Esophagus (tissue), 2 donors: ENCODE measurements around the gene TTC31. TPM values are rescaled to one million over a fixed set of nuclear protein-coding genes. Genes with fewer than 3 reads are reported as not detected.

Source experiments
- H3K27ac ChIP-seq, 2 donors: one replicate each; pipeline ENCODE4 v1.5.1; 2013; ENCODE audit warnings: low read depth in 2 of 2, mild to moderate bottlenecking in 2 of 2, inconsistent platforms in 1 of 2, low read length in 1 of 2, moderate library complexity in 1 of 2
- H3K27me3 ChIP-seq, 2 donors: one replicate each; pipeline ENCODE4 v1.6.1; 2013; ENCODE audit warnings: low read length in 2 of 2, control low read depth in 1 of 2, mild to moderate bottlenecking in 1 of 2; ENCODE audit not compliant: insufficient read depth in 2 of 2, control insufficient read depth in 1 of 2
- H3K36me3 ChIP-seq, 2 donors: one replicate each; pipeline ENCODE4 v1.6.1; 2013; ENCODE audit warnings: low read length in 1 of 2; ENCODE audit not compliant: control insufficient read depth in 2 of 2, insufficient read depth in 2 of 2
- H3K4me1 ChIP-seq, 2 donors: one replicate each; pipeline ENCODE4 v1.6.1; 2013; ENCODE audit warnings: low read length in 1 of 2; ENCODE audit not compliant: control insufficient read depth in 2 of 2, insufficient read depth in 2 of 2
- H3K4me3 ChIP-seq, 2 donors: one replicate each; pipeline ENCODE4 v1.5.1; 2013; ENCODE audit warnings: low read length in 2 of 2, mild to moderate bottlenecking in 2 of 2, low read depth in 1 of 2, moderate library complexity in 1 of 2
- H3K9me3 ChIP-seq, 2 donors: one replicate each; pipeline ENCODE4 v1.6.1; 2013; ENCODE audit warnings: mild to moderate bottlenecking in 2 of 2, low read depth in 1 of 2, low read length in 1 of 2, moderate library complexity in 1 of 2; ENCODE audit not compliant: control insufficient read depth in 2 of 2, insufficient read depth in 1 of 2
- WGBS, 2 donors: extraction: QIAGEN DNeasy Blood & Tissue Kit; methylation state at CpG; one replicate each; pipeline ENCODE4 v1.1.7; 2013; 5-methylcytosine and 5-hydroxymethylcytosine counted together
- polyA plus RNA-seq, 2 donors: library from polyadenylated mRNA; stranded (reverse); fragments of 200-250 nt; gene quantifications; one replicate each; pipeline ENCODE4 v1.2.3, GENCODE V29; 2013
- donor health status: healthy with polysubstance abuse.
- donor health status: Bipolar disorder and iron deficiency.

Gene TTC31
- polyA plus RNA-seq, 2 donors = 9.7 to 13.4 TPM

- peaks cover 4 to 13% of the 10 kb centered on the region in 2 donors for H3K4me1 ChIP-seq
- no peaks in the 10 kb centered on the region for H3K9me3 ChIP-seq
- H3K4me3 ChIP-seq = no peak overlapping the region
- H3K36me3 ChIP-seq = peaks cover 0 to 19% of the 10 kb centered on the region in 2 donors
- 85 to 90% methylated on average over 7 of the region's 7 CpGs for WGBS, 2 donors
- no peak overlapping the region for H3K27ac ChIP-seq
- no peaks in the 10 kb centered on the region for H3K27me3 ChIP-seq
These were observed 48.8 kb downstream of the TTC31 start for GRCh38 chr2:74531666-74532065.

GRCh38 chr2:74532222-74532621, 49.3 kb downstream of the TTC31 start:
- Histone ChIP-seq H3K27me3 (no peaks in the 10 kb centered on the region), H3K36me3 (peaks cover 0 to 14% of the 10 kb centered on the region in 2 donors), H3K4me3 (no peak overlapping the region), H3K4me1 (peaks cover 4 to 17% of the 10 kb centered on the region in 2 donors), H3K9me3 (no peaks in the 10 kb centered on the region), H3K27ac (no peak overlapping the region)

GRCh38 chr2:74533464-74533863, 50.6 kb downstream of the TTC31 start:
- Histone ChIP-seq H3K4me3 (no peak overlapping the region), H3K27ac (no peak overlapping the region), H3K9me3 (no peaks in the 10 kb centered on the region), H3K4me1 (peaks cover 4 to 13% of the 10 kb centered on the region in 2 donors), H3K27me3 (no peaks in the 10 kb centered on the region), H3K36me3 (peaks cover 0 to 11% of the 10 kb centered on the region in 2 donors)
- 81 to 86% methylated on average over 4 of the region's 4 CpGs for WGBS, 2 donors

- peaks cover 0 to 10% of the 10 kb centered on the region in 2 donors for H3K4me1 ChIP-seq
- no peak overlapping the region for H3K4me3 ChIP-seq
- peaks cover 0 to 11% of the 10 kb centered on the region in 2 donors for H3K36me3 ChIP-seq
- H3K27me3 ChIP-seq = no peaks in the 10 kb centered on the region
- 82 to 84% methylated on average over 12 of the region's 12 CpGs for WGBS, 2 donors
- H3K9me3 ChIP-seq = no peaks in the 10 kb centered on the region
- no peak overlapping the region for H3K27ac ChIP-seq
These were observed 51.5 kb downstream of the TTC31 start for GRCh38 chr2:74534411-74534810.

- no peaks in the 10 kb centered on the region for H3K9me3 ChIP-seq
These were observed 52.6 kb downstream of the TTC31 start for GRCh38 chr2:74535440-74535965.

GRCh38 chr2:74536166-74536950, 53.5 kb downstream of the TTC31 start:
- no peaks in the 10 kb centered on the region for H3K27me3 ChIP-seq
- peaks cover 0 to 5% of the 10 kb centered on the region in 2 donors for H3K4me1 ChIP-seq
- 79 to 81% methylated on average over 23 of the region's 23 CpGs for WGBS, 2 donors
- no peak overlapping the region for H3K4me3 ChIP-seq
- H3K36me3 ChIP-seq = peaks cover 0 to 11% of the 10 kb centered on the region in 2 donors
- H3K27ac ChIP-seq = no peak overlapping the region
- H3K9me3 ChIP-seq = no peaks in the 10 kb centered on the region

More at GRCh38 chr2:74535440-74535965, 52.6 kb downstream of the TTC31 start:
- 89% methylated on average over 10 of the region's 10 CpGs for WGBS, 2 donors
- H3K4me1 ChIP-seq = peaks cover 0 to 10% of the 10 kb centered on the region in 2 donors
- no peaks in the 10 kb centered on the region for H3K27me3 ChIP-seq
- H3K36me3 ChIP-seq = peaks cover 0 to 11% of the 10 kb centered on the region in 2 donors
- no peak overlapping the region for H3K4me3 ChIP-seq
- no peak overlapping the region for H3K27ac ChIP-seq

GRCh38 chr2:74537140-74537539, 54.3 kb downstream of the TTC31 start:
- WGBS, 2 donors = 51 to 57% methylated on average over 4 of the region's 4 CpGs
- Histone ChIP-seq H3K4me1 (peaks cover 0 to 5% of the 10 kb centered on the region in 2 donors), H3K27me3 (no peaks in the 10 kb centered on the region), H3K27ac (no peak overlapping the region), H3K9me3 (no peaks in the 10 kb centered on the region), H3K4me3 (no peak overlapping the region), H3K36me3 (peaks cover 0 to 11% of the 10 kb centered on the region in 2 donors)

GRCh38 chr2:74538881-74539339, 56.0 kb downstream of the TTC31 start:
- Histone ChIP-seq H3K27me3 (no peaks in the 10 kb centered on the region), H3K27ac (no peak overlapping the region), H3K9me3 (no peaks in the 10 kb centered on the region), H3K4me1 (peaks cover 0 to 5% of the 10 kb centered on the region in 2 donors), H3K4me3 (no peak overlapping the region), H3K36me3 (no peaks in the 10 kb centered on the region)
- 74% methylated on average over 7 of the region's 7 CpGs for WGBS, 2 donors

- no peak overlapping the region for H3K27ac ChIP-seq
- no peaks in the 10 kb centered on the region for H3K9me3 ChIP-seq
- no peak overlapping the region for H3K4me3 ChIP-seq
- 68 to 70% methylated on average over 5 of the region's 5 CpGs for WGBS, 2 donors
- no peaks in the 10 kb centered on the region for H3K36me3 ChIP-seq
- H3K27me3 ChIP-seq = no peaks in the 10 kb centered on the region
- peaks cover 0 to 5% of the 10 kb centered on the region in 2 donors for H3K4me1 ChIP-seq
These were observed 57.4 kb downstream of the TTC31 start for GRCh38 chr2:74540291-74540690.
